A549 (cell line): ENCODE data around the gene GGT5. TPM values are rescaled to one million over a fixed set of nuclear protein-coding genes. Genes with fewer than 3 reads are reported as not detected.
A peak's percentile ranks its signal among the peaks of the same experiment; 100 is the strongest.

Experiments
- ATAC-seq, 2 experiments: fragments of 200-7000 bp in 1 of 2; fragments of >200 bp in 1 of 2; cut with Nextera tagmentation in 1 of 2; cut with Tn5 transposase in 1 of 2; 3 replicates each; pipeline versions ENCODE4 v1.8.0 to v1.9.1; 2018 to 2020; ENCODE audit warnings: mild to moderate bottlenecking in 1 of 2, moderate library complexity in 1 of 2
- CTCF ChIA-PET: fragments of 300-600 bp; sonication (Branson Sonifier 250); formaldehyde crosslinking; extraction: SDS; loops from one replicate; lab custom pipeline; 2021; ENCODE audit warnings: antibody characterized with exemption, inconsistent platforms; lab: Yijun Ruan, JAX
- POLR2A ChIA-PET: fragments of 350-600 bp; formaldehyde crosslinking; extraction: SDS; loops from one replicate; lab custom pipeline; 2021; ENCODE audit warnings: antibody characterized with exemption, inconsistent platforms; lab: Yijun Ruan, JAX
- DNase-seq, 2 experiments: peaks; one replicate each; pipeline versions ENCODE4 v3.0.0 to v3.0.0-alpha.2; 2011 to 2016; ENCODE audit warnings: low read depth in 1 of 2, low spot score in 1 of 2
- FAIRE-seq: peaks from 2 replicates; lab custom pipeline; 2011; peaks lifted over from hg19 to GRCh38; lab: Jason Lieb, UNC
- H3K27ac ChIP-seq, 2 experiments: fragments of >200 bp; sonication (Bioruptor Twin); formaldehyde crosslinking; 3 replicates each; pipeline ENCODE4 v1.5.1; 2016 to 2017
- H3K4me1 ChIP-seq: fragments of >200 bp; sonication (Bioruptor Twin); formaldehyde crosslinking; 3 replicates; pipeline ENCODE4 v1.6.1; 2016
- H3K4me2 ChIP-seq: fragments of >200 bp; sonication (Bioruptor Twin); formaldehyde crosslinking; 3 replicates; pipeline ENCODE4 v1.6.1; 2016
- H3K4me3 ChIP-seq: fragments of >200 bp; sonication (Bioruptor Twin); formaldehyde crosslinking; 3 replicates; pipeline ENCODE4 v1.5.1; 2016
- H3K9me3 ChIP-seq: fragments of >200 bp; sonication (Bioruptor Twin); formaldehyde crosslinking; 3 replicates; pipeline ENCODE4 v1.6.1; 2016
- ATOH8 ChIP-seq: fragments of 250-450 bp; sonication (Bioruptor Pico); IDR thresholded peaks from 2 replicates; pipeline ENCODE4 v1.5.0; 2020; ENCODE audit warnings: low read depth, mild to moderate bottlenecking, moderate library complexity
- BHLHE40 ChIP-seq: IDR thresholded peaks from 2 replicates; pipeline ENCODE4 v1.6.1; 2012; ENCODE audit warnings: low read depth, low read length, inconsistent platforms
- CBX2 ChIP-seq: fragments of 200-600 bp; sonication (generic); IDR thresholded peaks from 2 replicates; pipeline ENCODE4 v1.6.1; 2016; ENCODE audit warnings: low read depth, mild to moderate bottlenecking, borderline replicate concordance
- CHD4 ChIP-seq: fragments of 200-600 bp; sonication (generic); IDR thresholded peaks from 2 replicates; pipeline ENCODE4 v1.6.1; 2016; ENCODE audit warnings: antibody characterized with exemption, mild to moderate bottlenecking, borderline replicate concordance
- EP300 ChIP-seq, 2 experiments: fragments of >200 bp; sonication (Bioruptor Twin); formaldehyde crosslinking; IDR thresholded peaks; 2 replicates in 1 of 2; 3 replicates in 1 of 2; pipeline ENCODE4 v1.6.1; 2016 to 2017
- GATA3 ChIP-seq: IDR thresholded peaks from 2 replicates; pipeline ENCODE4 v1.6.1; 2012; ENCODE audit warnings: borderline replicate concordance
- HES2 ChIP-seq: fragments of >200 bp; sonication (Bioruptor Twin); formaldehyde crosslinking; IDR thresholded peaks from 2 replicates; pipeline ENCODE4 v1.6.1; 2016
- HOXB13 ChIP-seq: fragments of 250-450 bp; sonication (Bioruptor Pico); IDR thresholded peaks from 2 replicates; pipeline ENCODE4 v1.5.0; 2020; ENCODE audit warnings: low read depth, mild to moderate bottlenecking, moderate library complexity
- HOXB5 ChIP-seq: fragments of 250-450 bp; sonication (Bioruptor Pico); IDR thresholded peaks from 2 replicates; pipeline ENCODE4 v1.5.0; 2020; ENCODE audit warnings: mild to moderate bottlenecking, moderate library complexity
- KDM5A ChIP-seq: fragments of 200-600 bp; sonication (generic); IDR thresholded peaks from 2 replicates; pipeline ENCODE4 v1.6.1; 2016; ENCODE audit warnings: antibody characterized with exemption, mild to moderate bottlenecking
- MAZ ChIP-seq: fragments of 150-350 bp; IDR thresholded peaks from 2 replicates; pipeline ENCODE4 v1.6.1; 2014; ENCODE audit warnings: antibody characterized with exemption, low read depth, low read length, borderline replicate concordance
- MYC ChIP-seq: IDR thresholded peaks from 2 replicates; pipeline ENCODE4 v1.6.1; 2012; ENCODE audit warnings: mild to moderate bottlenecking, inconsistent platforms, low read length, improper control_type of control experiment, borderline replicate concordance
- NFE2L2 ChIP-seq: fragments of 150-350 bp; conservative IDR thresholded peaks from 2 replicates; pipeline ENCODE4 v1.6.1; 2014; ENCODE audit warnings: low read length
- NPAS2 ChIP-seq: fragments of 250-450 bp; sonication (Bioruptor Pico); IDR thresholded peaks from 2 replicates; pipeline ENCODE4 v1.8.0; 2022; ENCODE audit warnings: mild to moderate bottlenecking, moderate library complexity, borderline replicate concordance
- PHF8 ChIP-seq: fragments of 200-600 bp; sonication (generic); IDR thresholded peaks from 2 replicates; pipeline ENCODE4 v1.6.1; 2016; ENCODE audit warnings: low read depth, mild to moderate bottlenecking, antibody characterized with exemption, moderate library complexity, borderline replicate concordance
- RNF2 ChIP-seq: fragments of 200-600 bp; sonication (generic); IDR thresholded peaks from 2 replicates; pipeline ENCODE4 v1.6.1; 2016; ENCODE audit warnings: low read depth, mild to moderate bottlenecking, antibody characterized with exemption, moderate library complexity, borderline replicate concordance
- SMC3 ChIP-seq: fragments of >200 bp; sonication (Bioruptor Twin); formaldehyde crosslinking; IDR thresholded peaks from 3 replicates; pipeline ENCODE4 v1.6.1; 2018; ENCODE audit warnings: inconsistent platforms
- TP53 ChIP-seq: fragments of 250-450 bp; sonication (Bioruptor Pico); IDR thresholded peaks from 2 replicates; pipeline ENCODE4 v1.5.0; 2021; ENCODE audit warnings: mild to moderate bottlenecking, moderate library complexity
- ZFP36 ChIP-seq: fragments of 450-650 bp; IDR thresholded peaks from 2 replicates; pipeline ENCODE4 v1.6.1; 2014; ENCODE audit warnings: borderline replicate concordance; ENCODE audit not compliant: partially characterized antibody
- ZNF302 ChIP-seq: fragments of 250-450 bp; sonication (Bioruptor Pico); IDR thresholded peaks from 2 replicates; pipeline ENCODE4 v1.9.0; 2021; ENCODE audit warnings: inconsistent platforms, mild to moderate bottlenecking, moderate library complexity
- ZSCAN20 ChIP-seq: fragments of 250-450 bp; sonication (Bioruptor Pico); IDR thresholded peaks from 2 replicates; pipeline ENCODE4 v1.8.0; 2022; ENCODE audit warnings: mild to moderate bottlenecking, moderate library complexity
- WGBS: methylation state at CpG from one replicate; pipeline ENCODE4 v1.1.6; 2017; ENCODE audit errors: missing lambda C conversion rate; 5-methylcytosine and 5-hydroxymethylcytosine counted together
- polyA plus RNA-seq, 4 experiments: library from polyadenylated mRNA; depleted of rRNA in 3 of 4; stranded (reverse); fragments of >200 nt; fragmentation: RNase III in 1 of 4; extraction: RNeasy Plus Mini Kit Qiagen cat#74134 plus additional on column Dnase treatment in 1 of 4; gene quantifications; 2 replicates in 3 of 4; 3 replicates in 1 of 4; pipeline ENCODE4 v1.2.3, GENCODE V29; 2011 to 2017
- TF ChIP-seq, protein P1 (sequence below): fragments of >200 bp; sonication (Bioruptor Twin); formaldehyde crosslinking; IDR thresholded peaks from 3 replicates; pipeline ENCODE4 v1.6.1; 2016

Gene GGT5
- polyA plus RNA-seq, 2 of the 4 experiments (the other 2 are of a cell fraction), result 2.5 to 3.1 TPM

GRCh38 chr22:24181088-24181995 is 63.5 kb downstream of the GGT5 start, which contains the start of gene SUSD2:
TSS of gene SUSD2 (plus strand) at chr22:24181487. CDS start at chr22:24181520, 33 bp downstream.
- Histone ChIP-seq H3K4me3 (peak within 1 kb of the TSS; percentile 33), H3K4me2 (peak within 1 kb of the TSS; percentile 83), H3K27ac (peak within 1 kb of the TSS; percentile 48 to 96; a peak in 4 of 6 replicates), H3K4me1 (peaks cover 18% of the 10 kb centered on the region), H3K9me3 (no peaks in the 10 kb centered on the region)
- CTCF ChIA-PET, result interaction anchor here (1.1 to 4.2 kb wide), 5 partner anchors 9 to 79 kb away, joined by 3 to 32 read pairs (median 4); no protein-coding TSS in a partner anchor
- ATAC-seq, result peak; percentile 40 to 66
- no peak for TF ChIP-seq ZSCAN20 (CRISPR knock-in tag)
- no peak for TF ChIP-seq HES2
- no peak for DNase-seq
- no peak for FAIRE-seq
- POLR2A ChIA-PET, result no interaction called here
- WGBS, result 55% methylated on average over 10 of the region's 35 CpGs

DNA sequence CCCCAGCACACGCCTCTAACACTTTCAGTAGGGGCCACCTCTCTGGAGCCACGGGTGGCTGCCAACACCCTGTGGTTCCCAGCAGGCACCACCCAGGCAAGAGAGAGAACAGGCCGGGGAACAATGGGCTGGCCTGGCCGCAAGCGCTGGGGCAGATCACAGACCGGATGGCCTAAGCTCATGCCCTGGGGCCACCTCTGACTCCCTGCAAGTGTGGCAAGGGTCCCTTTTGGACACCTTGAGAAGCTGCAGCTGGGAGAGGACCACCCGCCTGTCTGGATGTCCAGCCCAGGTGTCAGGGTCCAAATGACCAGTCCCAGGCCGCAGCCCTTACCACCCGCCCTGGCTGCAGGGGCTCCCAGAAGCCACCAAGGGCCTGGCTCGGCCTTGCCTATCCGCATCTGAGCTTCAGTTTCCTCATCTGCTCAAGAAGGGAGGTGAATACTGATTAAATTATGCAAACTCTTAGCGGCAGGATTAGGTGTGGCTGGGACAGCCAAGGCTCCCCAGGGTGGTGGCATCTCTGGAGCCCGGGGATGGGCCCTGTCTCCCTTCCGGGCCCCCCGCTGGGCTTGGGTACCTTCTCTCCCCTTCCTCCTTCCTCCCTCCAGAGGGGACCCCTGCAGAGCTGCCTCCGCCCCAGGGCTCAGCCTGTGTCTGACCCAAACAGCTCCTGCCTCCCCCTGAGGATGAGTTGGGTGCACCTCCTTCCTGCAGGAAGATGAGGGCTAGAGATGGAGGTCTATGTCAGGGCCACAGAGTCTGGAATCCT is 64.4 kb downstream of the GGT5 start:
- ChIA-PET CTCF (interaction anchor here (1.1 to 4.2 kb wide), 5 partner anchors 10 to 79 kb away, joined by 3 to 32 read pairs (median 4); no protein-coding TSS in a partner anchor), POLR2A (no interaction called here)
- no peak for ATAC-seq
- TF ChIP-seq ZNF302 (no peak), NPAS2 (CRISPR knock-in tag) (no peak), PHF8 (no peak), EP300 (IDR thresholded peaks at IDR 0.05) (no peak), HOXB13 (CRISPR knock-in tag) (no peak), ATOH8 (no peak), CBX2 (no peak), KDM5A (no peak), MAZ (no peak), GATA3 (no peak), NFE2L2 (no peak), BHLHE40 (no peak), CHD4 (no peak), HOXB5 (CRISPR knock-in tag) (no peak), SMC3 (no peak), ZFP36 (no peak), TP53 (CRISPR knock-in tag) (no peak), MYC (no peak), RNF2 (no peak)
- TF ChIP-seq, protein P1, sequence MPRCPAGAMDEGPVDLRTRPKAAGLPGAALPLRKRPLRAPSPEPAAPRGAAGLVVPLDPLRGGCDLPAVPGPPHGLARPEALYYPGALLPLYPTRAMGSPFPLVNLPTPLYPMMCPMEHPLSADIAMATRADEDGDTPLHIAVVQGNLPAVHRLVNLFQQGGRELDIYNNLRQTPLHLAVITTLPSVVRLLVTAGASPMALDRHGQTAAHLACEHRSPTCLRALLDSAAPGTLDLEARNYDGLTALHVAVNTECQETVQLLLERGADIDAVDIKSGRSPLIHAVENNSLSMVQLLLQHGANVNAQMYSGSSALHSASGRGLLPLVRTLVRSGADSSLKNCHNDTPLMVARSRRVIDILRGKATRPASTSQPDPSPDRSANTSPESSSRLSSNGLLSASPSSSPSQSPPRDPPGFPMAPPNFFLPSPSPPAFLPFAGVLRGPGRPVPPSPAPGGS, result no peak
- H3K27ac ChIP-seq, result peak overlapping the region; percentile 42 to 96; a peak in 4 of 6 replicates
- DNase-seq, result no peak
- no peak overlapping the region for H3K4me3 ChIP-seq
- no peak for FAIRE-seq
- H3K4me2 ChIP-seq, result peak overlapping the region; percentile 83; the same call in 2 of the 3 replicates
- peaks cover 18% of the 10 kb centered on the region for H3K4me1 ChIP-seq
- no peaks in the 10 kb centered on the region for H3K9me3 ChIP-seq
- WGBS, result 74% methylated on average over 10 of the region's 16 CpGs
